Vagina (tissue), 2 donors: ENCODE measurements around the gene CALM3.

ENCODE experiments used
- POLR2A ChIP-seq, 2 donors: fragments of 450-650 bp; IDR thresholded peaks; one replicate each; pipeline ENCODE4 v1.6.1; 2017; ENCODE audit warnings: antibody characterized with exemption in 2 of 2, mild to moderate bottlenecking in 2 of 2, moderate library complexity in 2 of 2
- POLR2AphosphoS5 ChIP-seq, 2 donors: sonication (generic); formaldehyde crosslinking; IDR thresholded peaks; one replicate each; pipeline ENCODE4 v1.9.0; 2017; ENCODE audit warnings: antibody characterized with exemption in 2 of 2, mild to moderate bottlenecking in 2 of 2, low read depth in 1 of 2; ENCODE audit not compliant: insufficient read depth in 1 of 2
- TF ChIP-seq, protein P1 (sequence below), 3 experiments: fragments of 450-650 bp in 2 of 3; fragments of 200-600 bp in 1 of 3; sonication (generic) in 1 of 3; IDR thresholded peaks; one replicate each; pipeline ENCODE4 v1.5.1; 2017 to 2019; ENCODE audit warnings: antibody characterized with exemption in 3 of 3, mild to moderate bottlenecking in 2 of 3, moderate library complexity in 2 of 3

DNA sequence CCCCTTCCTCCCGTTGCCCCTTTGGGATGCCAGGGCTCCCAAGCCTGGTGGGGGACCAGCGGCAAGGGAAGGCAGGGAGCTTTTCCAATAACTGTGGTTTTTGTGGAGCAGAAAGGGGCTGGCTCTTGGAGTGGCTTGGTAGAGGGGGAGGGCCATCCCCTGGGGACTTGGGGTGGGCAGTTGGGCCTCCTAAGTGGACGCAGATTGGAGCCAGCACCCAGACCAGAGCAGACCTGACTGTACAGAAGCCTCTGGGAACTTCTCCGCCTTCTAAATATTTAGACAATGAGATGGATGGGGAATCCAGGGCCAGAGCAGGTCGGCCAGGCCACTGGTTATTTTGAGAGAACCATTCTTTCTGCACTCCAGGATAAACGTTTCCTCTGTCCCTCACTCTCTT is 19.6 kb downstream of the CALM3 start:
- TF ChIP-seq, protein P1, sequence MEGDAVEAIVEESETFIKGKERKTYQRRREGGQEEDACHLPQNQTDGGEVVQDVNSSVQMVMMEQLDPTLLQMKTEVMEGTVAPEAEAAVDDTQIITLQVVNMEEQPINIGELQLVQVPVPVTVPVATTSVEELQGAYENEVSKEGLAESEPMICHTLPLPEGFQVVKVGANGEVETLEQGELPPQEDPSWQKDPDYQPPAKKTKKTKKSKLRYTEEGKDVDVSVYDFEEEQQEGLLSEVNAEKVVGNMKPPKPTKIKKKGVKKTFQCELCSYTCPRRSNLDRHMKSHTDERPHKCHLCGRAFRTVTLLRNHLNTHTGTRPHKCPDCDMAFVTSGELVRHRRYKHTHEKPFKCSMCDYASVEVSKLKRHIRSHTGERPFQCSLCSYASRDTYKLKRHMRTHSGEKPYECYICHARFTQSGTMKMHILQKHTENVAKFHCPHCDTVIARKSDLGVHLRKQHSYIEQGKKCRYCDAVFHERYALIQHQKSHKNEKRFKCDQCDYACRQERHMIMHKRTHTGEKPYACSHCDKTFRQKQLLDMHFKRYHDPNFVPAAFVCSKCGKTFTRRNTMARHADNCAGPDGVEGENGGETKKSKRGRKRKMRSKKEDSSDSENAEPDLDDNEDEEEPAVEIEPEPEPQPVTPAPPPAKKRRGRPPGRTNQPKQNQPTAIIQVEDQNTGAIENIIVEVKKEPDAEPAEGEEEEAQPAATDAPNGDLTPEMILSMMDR (IDR thresholded peaks at IDR 0.05), result no peak
- TF ChIP-seq POLR2A (IDR thresholded peaks at IDR 0.05), result no peak
- no peak for TF ChIP-seq POLR2AphosphoS5 (IDR thresholded peaks at IDR 0.05; ENCODE audit: insufficient read depth in 1 of 2, low read depth in 1 of 2)
